OCI-LY3 (cell line): ENCODE measurements around the gene PACSIN2.

Experiments
- CTCF ChIP-seq: fragments of 200-600, 300-600 bp; sonication (generic); IDR thresholded peaks from 2 replicates; pipeline ENCODE4 v1.5.1; 2014; ENCODE audit warnings: antibody characterized with exemption, low read length, low read depth
- EZH2phosphoT487 ChIP-seq: fragments of 200-600 bp; shearing (Covaris generic); IDR thresholded peaks from 2 replicates; pipeline ENCODE4 v1.6.1; 2018; ENCODE audit warnings: antibody characterized with exemption, mixed run types, low read depth

DNA sequence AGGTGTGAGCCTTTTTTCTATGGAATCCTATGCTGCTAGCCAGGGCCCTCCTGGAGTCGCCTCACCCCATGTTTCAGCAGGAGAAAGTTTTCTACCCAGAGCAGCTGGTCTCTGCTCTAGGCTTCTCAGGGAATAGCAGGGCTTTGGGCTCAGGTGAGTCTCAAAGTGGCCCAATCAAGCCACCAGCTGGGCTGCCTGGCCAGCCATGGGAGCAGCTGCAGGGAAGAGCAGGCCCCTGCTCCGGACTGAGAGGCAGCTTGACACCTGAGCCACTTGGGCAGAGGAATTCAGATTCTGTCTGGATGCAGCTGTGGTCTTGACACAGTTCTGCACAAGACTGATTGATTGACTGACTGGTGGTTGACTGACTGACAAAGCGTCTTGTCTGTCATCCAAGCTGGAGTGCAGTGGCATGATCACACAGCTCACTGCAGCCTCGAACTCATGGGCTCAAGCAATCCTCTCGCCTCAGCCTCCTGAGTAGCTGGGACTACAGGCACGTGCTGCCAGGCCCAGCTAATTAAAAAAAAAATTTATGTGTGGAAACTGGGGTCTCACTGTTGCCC, 100.4 kb downstream of the PACSIN2 start:
- TF ChIP-seq CTCF (no peak), EZH2phosphoT487 (no peak)
